T-cell (primary cell): ENCODE measurements around the gene MAPK8. TPM values are rescaled to one million over a fixed set of nuclear protein-coding genes. Genes with fewer than 3 reads are reported as not detected.

Experiments used
- ATAC-seq, 4 experiments: fragments of 200-7000 bp in 3 of 4; fragments of 150-1000 bp in 1 of 4; cut with Tn5 transposase; replicated peaks in 1 of 4; 1 replicate in 3 of 4; 2 replicates in 1 of 4; pipeline ENCODE4 v1.10.0; 2021; ENCODE audit warnings: moderate library complexity in 3 of 4, mild to moderate bottlenecking in 2 of 4, moderate number of reproducible peaks in 1 of 4
- CTCF ChIA-PET, 2 donors: fragments of 300-600 bp; sonication (Branson Sonifier 250); formaldehyde crosslinking; loops; one replicate each; lab custom pipeline; 2022; ENCODE audit warnings: antibody characterized with exemption in 2 of 2; lab: Charles Lee
- POLR2A ChIA-PET, 2 donors: fragments of 300-600 bp; sonication (Branson Sonifier 250); formaldehyde crosslinking; loops; one replicate each; lab custom pipeline; 2022; ENCODE audit warnings: antibody characterized with exemption in 2 of 2; lab: Charles Lee
- DNase-seq, 35 experiments: peaks; one replicate each; pipeline versions ENCODE4 v3.0.0 to v3.0.0-alpha.2; 2013 to 2023
- H3K27ac ChIP-seq: one replicate; pipeline ENCODE4 v1.5.1; 2013; ENCODE audit warnings: low read length
- H3K27me3 ChIP-seq, 2 experiments: replicated peaks in 1 of 2; 1 replicate in 1 of 2; 2 replicates in 1 of 2; pipeline versions ENCODE4 v1.6.1 to v1.7.0; 2013; ENCODE audit warnings: low read length in 1 of 2, mixed read lengths in 1 of 2; ENCODE audit not compliant: control insufficient read depth in 2 of 2, insufficient read depth in 2 of 2; ENCODE audit errors: extremely low read depth in 1 of 2
- H3K36me3 ChIP-seq, 2 donors: 1 replicate in 1 of 2; 2 replicates in 1 of 2; pipeline versions ENCODE4 v1.6.1 to v1.7.0; 2013; ENCODE audit warnings: low read length in 1 of 2; ENCODE audit not compliant: control insufficient read depth in 2 of 2, insufficient read depth in 1 of 2; ENCODE audit errors: extremely low read depth in 1 of 2
- H3K4me1 ChIP-seq, 2 experiments: 1 replicate in 1 of 2; 2 replicates in 1 of 2; pipeline versions ENCODE4 v1.6.1 to v1.7.0; 2013; ENCODE audit warnings: low read length in 2 of 2, mixed read lengths in 1 of 2; ENCODE audit not compliant: insufficient read depth in 2 of 2, control insufficient read depth in 1 of 2; ENCODE audit errors: extremely low read depth in 1 of 2
- H3K4me3 ChIP-seq, 2 donors: 1 replicate in 1 of 2; 2 replicates in 1 of 2; pipeline versions ENCODE4 v1.5.1 to v1.7.0; 2013; ENCODE audit warnings: mild to moderate bottlenecking in 2 of 2, low read length in 1 of 2, moderate library complexity in 1 of 2; ENCODE audit not compliant: control insufficient read depth in 1 of 2; ENCODE audit errors: extremely low read depth in 1 of 2
- H3K9me3 ChIP-seq: 2 replicates; pipeline ENCODE4 v1.7.0; 2013
- H3K27ac Mint-ChIP-seq, 2 donors: one replicate each; pipeline ENCODE4 v1.8.0; 2020 to 2021; ENCODE audit warnings: mild to moderate bottlenecking in 2 of 2, mixed read lengths in 2 of 2
- H3K27me3 Mint-ChIP-seq, 2 donors: one replicate each; pipeline ENCODE4 v1.8.0; 2021 to 2022; ENCODE audit warnings: mixed read lengths in 2 of 2
- H3K36me3 Mint-ChIP-seq: one replicate; pipeline ENCODE4 v1.8.0; 2021; ENCODE audit warnings: mixed read lengths
- H3K4me1 Mint-ChIP-seq, 3 donors: one replicate each; pipeline ENCODE4 v1.8.0; 2020 to 2022; ENCODE audit warnings: mixed read lengths in 3 of 3, mild to moderate bottlenecking in 1 of 3
- H3K4me3 Mint-ChIP-seq, 3 donors: one replicate each; pipeline ENCODE4 v1.8.0; 2020 to 2022; ENCODE audit warnings: mild to moderate bottlenecking in 3 of 3, mixed read lengths in 3 of 3, moderate library complexity in 3 of 3
- H3K9me3 Mint-ChIP-seq, 3 donors: one replicate each; pipeline ENCODE4 v1.8.0; 2020 to 2022; ENCODE audit warnings: mixed read lengths in 3 of 3
- WGBS: methylation state at CpG from one replicate; pipeline ENCODE4 v1.1.5; 2013; ENCODE audit warnings: missing lambda C conversion rate; ENCODE audit not compliant: insufficient coverage; 5-methylcytosine and 5-hydroxymethylcytosine counted together
- total RNA-seq, 35 experiments: library from RNA in 6 of 35; stranded (reverse) in 6 of 35; fragments of 120-200 nt in 1 of 35; gene quantifications; one replicate each; pipeline versions ENCODE4 v1.2.1 to v1.2.4 and lab custom pipeline; 2013 to 2026

The MAPK8 gene
- total RNA-seq, 5 donors from 2014 or later (not counting 1 experiment from before 2014, with no cell fraction given), result 35.7 to 49.7 (median 42.4) TPM

GRCh38 chr10:48307711-48308018 lies 1.2 kb downstream of the MAPK8 start:
- peaks cover 43 to 47% (median 45%) of the 10 kb centered on the region in 3 donors for H3K4me1 Mint-ChIP-seq
- no peak overlapping the region for H3K27ac ChIP-seq
- no peaks in the 10 kb centered on the region for H3K9me3 ChIP-seq

GRCh38 chr10:48309711-48310226 lies 3.3 kb downstream of the MAPK8 start:
- no peak overlapping the region for H3K4me3 Mint-ChIP-seq
- POLR2A ChIA-PET, result interaction anchor here in 1 of 2 donors (0.6 kb wide), 1 partner anchor 75 kb away, joined by 3 read pairs; no protein-coding TSS in a partner anchor

More at GRCh38 chr10:48307711-48308018, 1.2 kb downstream of the MAPK8 start:
- no peak for DNase-seq
- Histone ChIP-seq H3K4me1 (peaks cover 9 to 22% of the 10 kb centered on the region in 2 experiments), H3K36me3 (no peaks in the 10 kb centered on the region), H3K4me3 (peak overlapping the region; percentile 62 to 81), H3K27me3 (no peaks in the 10 kb centered on the region)
- no peaks in the 10 kb centered on the region for H3K27me3 Mint-ChIP-seq
- no peaks in the 10 kb centered on the region for H3K9me3 Mint-ChIP-seq
- CTCF ChIA-PET, result no interaction called here
- peak overlapping the region; percentile 20 to 56 for H3K27ac Mint-ChIP-seq
- POLR2A ChIA-PET, result interaction anchor here in 1 of 2 donors (0.6 kb wide), 1 partner anchor 20 kb away, joined by 4 read pairs; no protein-coding TSS in a partner anchor
- no CpG with 5 or more reads among the region's 3 CpGs for WGBS
- ATAC-seq, result no peak
- H3K36me3 Mint-ChIP-seq, result no peaks in the 10 kb centered on the region
- peak overlapping the region; percentile 82 to 87 (median 83) for H3K4me3 Mint-ChIP-seq

GRCh38 chr10:48314107-48314506 lies 7.6 kb downstream of the MAPK8 start:
- H3K4me1 ChIP-seq, result peaks cover 0 to 15% of the 10 kb centered on the region in 2 experiments
- CTCF ChIA-PET, result no interaction called here
- H3K27ac Mint-ChIP-seq, result no peak overlapping the region

More at GRCh38 chr10:48309711-48310226, 3.3 kb downstream of the MAPK8 start:
- H3K27me3 Mint-ChIP-seq, result no peaks in the 10 kb centered on the region
- Histone ChIP-seq H3K4me3 (no peak overlapping the region), H3K27ac (no peak overlapping the region), H3K9me3 (no peaks in the 10 kb centered on the region), H3K36me3 (no peaks in the 10 kb centered on the region), H3K27me3 (no peaks in the 10 kb centered on the region), H3K4me1 (peaks cover 9 to 25% of the 10 kb centered on the region in 2 experiments)
- CTCF ChIA-PET, result interaction anchor here (0.5 to 1.6 kb wide), 7 partner anchors 9 to 70 kb away, joined by 3 to 5 read pairs (median 3); no protein-coding TSS in a partner anchor
- peaks cover 57 to 65% (median 61%) of the 10 kb centered on the region in 3 donors for H3K4me1 Mint-ChIP-seq
- DNase-seq, result peak in 1 of 35 experiments; percentile 37
- no CpG with 5 or more reads among the region's 2 CpGs for WGBS
- no peak for ATAC-seq
- H3K36me3 Mint-ChIP-seq, result no peaks in the 10 kb centered on the region
- no peaks in the 10 kb centered on the region for H3K9me3 Mint-ChIP-seq
- peak overlapping the region in 1 of 2 donors; percentile 25 for H3K27ac Mint-ChIP-seq

GRCh38 chr10:48316236-48316635 lies 9.8 kb downstream of the MAPK8 start:
- DNase-seq (no peak), ATAC-seq (no peak)
- no peaks in the 10 kb centered on the region for H3K27me3 Mint-ChIP-seq
- Histone ChIP-seq H3K27me3 (no peaks in the 10 kb centered on the region), H3K4me3 (no peak overlapping the region), H3K4me1 (peaks cover 0 to 9% of the 10 kb centered on the region in 2 experiments), H3K36me3 (no peaks in the 10 kb centered on the region), H3K9me3 (no peaks in the 10 kb centered on the region), H3K27ac (no peak overlapping the region)
- H3K36me3 Mint-ChIP-seq, result no peaks in the 10 kb centered on the region
- POLR2A ChIA-PET, result interaction anchor here in 1 of 2 donors (0.6 kb wide), 1 partner anchor 32 kb away, joined by 9 read pairs; no protein-coding TSS in a partner anchor
- CTCF ChIA-PET, result interaction anchor here (0.5 to 0.9 kb wide), 3 partner anchors 9 to 276 kb away, joined by 3 to 4 read pairs (median 3); no protein-coding TSS in a partner anchor
- no peak overlapping the region for H3K27ac Mint-ChIP-seq
- H3K4me3 Mint-ChIP-seq, result no peak overlapping the region
- WGBS, result 90% methylated on average over 3 of the region's 4 CpGs
- H3K4me1 Mint-ChIP-seq, result peaks cover 37 to 42% (median 39%) of the 10 kb centered on the region in 3 donors
- no peaks in the 10 kb centered on the region for H3K9me3 Mint-ChIP-seq

More at GRCh38 chr10:48314107-48314506, 7.6 kb downstream of the MAPK8 start:
- Mint-ChIP-seq H3K27me3 (no peaks in the 10 kb centered on the region), H3K9me3 (no peaks in the 10 kb centered on the region), H3K36me3 (no peaks in the 10 kb centered on the region), H3K4me1 (peaks cover 48 to 53% (median 50%) of the 10 kb centered on the region in 3 donors), H3K4me3 (no peak overlapping the region)
- H3K4me3 ChIP-seq, result no peak overlapping the region
- WGBS, result no CpG with 5 or more reads among the region's 2 CpGs
- ATAC-seq (no peak), DNase-seq (no peak)
- no peak overlapping the region for H3K27ac ChIP-seq
- H3K9me3 ChIP-seq, result no peaks in the 10 kb centered on the region
- H3K36me3 ChIP-seq, result no peaks in the 10 kb centered on the region
- POLR2A ChIA-PET, result no interaction called here
- H3K27me3 ChIP-seq, result no peaks in the 10 kb centered on the region

- Mint-ChIP-seq H3K4me3 (no peak overlapping the region), H3K27ac (no peak overlapping the region), H3K9me3 (no peaks in the 10 kb centered on the region), H3K4me1 (peaks cover 33 to 40% (median 36%) of the 10 kb centered on the region in 3 donors), H3K36me3 (peaks cover 5% of the 10 kb centered on the region), H3K27me3 (no peaks in the 10 kb centered on the region)
- ChIA-PET POLR2A (no interaction called here), CTCF (interaction anchor here (0.7 to 0.9 kb wide), 2 partner anchors 13 to 44 kb away, joined by 3 to 4 read pairs; no protein-coding TSS in a partner anchor)
- Histone ChIP-seq H3K4me1 (peaks cover 0 to 7% of the 10 kb centered on the region in 2 experiments), H3K27me3 (no peaks in the 10 kb centered on the region), H3K4me3 (no peak overlapping the region), H3K36me3 (no peaks in the 10 kb centered on the region), H3K9me3 (no peaks in the 10 kb centered on the region), H3K27ac (no peak overlapping the region)
- DNase-seq (no peak), ATAC-seq (no peak)
- WGBS, result 72% methylated on average over 5 of the region's 8 CpGs
Observed at GRCh38 chr10:48317321-48317990, 11.0 kb downstream of the MAPK8 start.

- no peaks in the 10 kb centered on the region for H3K9me3 ChIP-seq
- ChIA-PET CTCF (no interaction called here), POLR2A (no interaction called here)
- H3K4me1 ChIP-seq, result no peaks in the 10 kb centered on the region
- Mint-ChIP-seq H3K4me1 (peaks cover 47 to 54% (median 54%) of the 10 kb centered on the region in 3 donors), H3K27ac (no peak overlapping the region), H3K4me3 (no peak overlapping the region), H3K9me3 (no peaks in the 10 kb centered on the region), H3K27me3 (no peaks in the 10 kb centered on the region), H3K36me3 (peaks cover 25% of the 10 kb centered on the region)
- DNase-seq (no peak), ATAC-seq (no peak)
- WGBS, result 100% methylated on average over 1 of the region's 3 CpGs
- H3K4me3 ChIP-seq, result no peak overlapping the region
- no peaks in the 10 kb centered on the region for H3K36me3 ChIP-seq
- H3K27me3 ChIP-seq, result no peaks in the 10 kb centered on the region
- H3K27ac ChIP-seq, result no peak overlapping the region
Observed at GRCh38 chr10:48322017-48322416, 15.5 kb downstream of the MAPK8 start.
